H1 (cell line): ENCODE measurements around the gene PSMB9. TPM values are rescaled to one million over a fixed set of nuclear protein-coding genes. Genes with fewer than 3 reads are reported as not detected.

ENCODE experiments used
- CTCF ChIA-PET: fragments of 300-600 bp; sonication (Branson Sonifier 250); formaldehyde crosslinking; loops from one replicate; lab custom pipeline; 2021; ENCODE audit not compliant: partially characterized antibody; lab: Charles Lee
- POLR2A ChIA-PET: fragments of 300-600 bp; sonication (Branson Sonifier 250); formaldehyde crosslinking; loops from one replicate; lab custom pipeline; 2021; ENCODE audit warnings: inconsistent platforms; ENCODE audit not compliant: partially characterized antibody; lab: Charles Lee
- DNase-seq, 2 experiments: peaks; one replicate each; pipeline versions ENCODE4 v3.0.0 to v3.0.0-alpha.2; 2010 to 2022; ENCODE audit warnings: low spot score in 2 of 2, low read depth in 1 of 2, mixed read lengths in 1 of 2
- FAIRE-seq: peaks from 2 replicates; lab custom pipeline; 2011; peaks lifted over from hg19 to GRCh38; lab: Jason Lieb, UNC
- H2AFZ ChIP-seq: 2 replicates; pipeline ENCODE4 v1.8.1; 2012; ENCODE audit warnings: low read length, inconsistent platforms
- H2AK5ac ChIP-seq: 2 replicates; pipeline ENCODE4 v1.6.1; 2013; ENCODE audit warnings: low read depth, low read length
- H2BK120ac ChIP-seq: replicated peaks from 2 replicates; pipeline ENCODE3; 2013; ENCODE audit warnings: low read depth, low read length, inconsistent platforms
- H2BK12ac ChIP-seq: 2 replicates; pipeline ENCODE4 v1.6.1; 2013; ENCODE audit warnings: low read depth, low read length
- H2BK15ac ChIP-seq: 2 replicates; pipeline ENCODE4 v1.6.1; 2013; ENCODE audit warnings: low read length
- H2BK20ac ChIP-seq: 2 replicates; pipeline ENCODE4 v1.6.1; 2013; ENCODE audit warnings: low read length
- H2BK5ac ChIP-seq: 2 replicates; pipeline ENCODE4 v1.6.1; 2013; ENCODE audit warnings: low read depth, low read length
- H3K14ac ChIP-seq: 2 replicates; pipeline ENCODE4 v1.6.1; 2013; ENCODE audit warnings: inconsistent platforms; ENCODE audit not compliant: insufficient read length
- H3K18ac ChIP-seq: 2 replicates; pipeline ENCODE4 v1.6.1; 2013; ENCODE audit warnings: low read length; ENCODE audit errors: extremely low read depth
- H3K23ac ChIP-seq: 2 replicates; pipeline ENCODE4 v1.6.1; 2013; ENCODE audit warnings: inconsistent platforms; ENCODE audit not compliant: insufficient read length
- H3K23me2 ChIP-seq: 2 replicates; pipeline ENCODE4 v1.6.1; 2013; ENCODE audit warnings: low read depth, low read length
- H3K27ac ChIP-seq: 2 replicates; pipeline ENCODE4 v1.6.1; 2011; ENCODE audit warnings: low read depth, low read length, inconsistent platforms
- H3K27me3 ChIP-seq, 4 experiments: replicated peaks in 1 of 4; 1 replicate in 1 of 4; 2 replicates in 3 of 4; pipeline versions ENCODE4 v1.6.1 to v1.8.1; 2011 to 2013; ENCODE audit warnings: low read length in 3 of 4, mild to moderate bottlenecking in 3 of 4, inconsistent platforms in 2 of 4, mixed read lengths in 2 of 4, moderate library complexity in 1 of 4; ENCODE audit not compliant: control insufficient read depth in 3 of 4, insufficient read depth in 3 of 4; ENCODE audit errors: extremely low read depth in 1 of 4
- H3K36me3 ChIP-seq, 4 experiments: 2 replicates each; pipeline versions ENCODE4 v1.6.1 to v1.8.1; 2011 to 2013; ENCODE audit warnings: mild to moderate bottlenecking in 4 of 4, low read length in 3 of 4, moderate library complexity in 2 of 4, control low read depth in 1 of 4, inconsistent platforms in 1 of 4; ENCODE audit not compliant: insufficient read depth in 4 of 4, control insufficient read depth in 2 of 4
- H3K4ac ChIP-seq: replicated peaks from 2 replicates; pipeline ENCODE3; 2013; ENCODE audit warnings: low read length, low read depth, mixed read lengths, inconsistent platforms; ENCODE audit not compliant: insufficient read length
- H3K4me1 ChIP-seq, 4 experiments: replicated peaks in 1 of 4; 1 replicate in 1 of 4; 2 replicates in 3 of 4; pipeline versions ENCODE4 v1.6.1 to v1.8.1; 2011 to 2013; ENCODE audit warnings: low read length in 3 of 4, inconsistent platforms in 2 of 4, mixed read lengths in 1 of 4; ENCODE audit not compliant: insufficient read depth in 4 of 4, control insufficient read depth in 3 of 4
- H3K4me2 ChIP-seq, 2 experiments: 2 replicates each; pipeline versions ENCODE4 v1.6.1 to v1.8.1; 2011 to 2013; ENCODE audit warnings: low read depth in 2 of 2, low read length in 2 of 2, control low read depth in 1 of 2, inconsistent platforms in 1 of 2, mild to moderate bottlenecking in 1 of 2; ENCODE audit not compliant: insufficient read depth in 1 of 2
- H3K4me3 ChIP-seq, 4 experiments: fragments of 200-600, 300-600 bp in 1 of 4; sonication (generic), shearing (Covaris generic), sonication (Bioruptor Twin) in 1 of 4; 2 replicates each; pipeline versions ENCODE4 v1.5.1 to v1.8.1; 2011 to 2016; ENCODE audit warnings: low read length in 4 of 4, low read depth in 3 of 4, control low read depth in 2 of 4, inconsistent platforms in 2 of 4, mild to moderate bottlenecking in 2 of 4, mixed read lengths in 1 of 4, moderate library complexity in 1 of 4; ENCODE audit not compliant: insufficient read depth in 2 of 4; ENCODE audit errors: extremely low read depth in 1 of 4
- H3K56ac ChIP-seq: replicated peaks from 2 replicates; pipeline ENCODE3; 2013; ENCODE audit warnings: low read depth, mild to moderate bottlenecking, mixed read lengths, low read length, inconsistent platforms; ENCODE audit not compliant: insufficient read length
- H3K79me1 ChIP-seq: 2 replicates; pipeline ENCODE4 v1.6.1; 2013; ENCODE audit warnings: low read depth, low read length, control low read depth
- H3K79me2 ChIP-seq, 2 experiments: 2 replicates each; pipeline versions ENCODE4 v1.6.1 to v1.8.1; 2012 to 2013; ENCODE audit warnings: low read length in 2 of 2, mild to moderate bottlenecking in 2 of 2, inconsistent platforms in 1 of 2; ENCODE audit not compliant: insufficient read depth in 2 of 2, control insufficient read depth in 1 of 2
- H3K9ac ChIP-seq, 4 experiments: replicated peaks in 1 of 4; 1 replicate in 1 of 4; 2 replicates in 3 of 4; pipeline versions ENCODE4 v1.6.1 to v1.8.1; 2011 to 2013; ENCODE audit warnings: low read depth in 3 of 4, low read length in 3 of 4, control low read depth in 2 of 4, mild to moderate bottlenecking in 2 of 4, moderate library complexity in 2 of 4, inconsistent platforms in 1 of 4; ENCODE audit errors: extremely low read depth in 1 of 4
- H3K9me3 ChIP-seq, 2 experiments: 2 replicates each; pipeline versions ENCODE4 v1.6.1 to v1.8.1; 2012 to 2013; ENCODE audit warnings: mild to moderate bottlenecking in 2 of 2, moderate library complexity in 2 of 2, control low read depth in 1 of 2, inconsistent platforms in 1 of 2, low read depth in 1 of 2, low read length in 1 of 2, mixed read lengths in 1 of 2; ENCODE audit not compliant: insufficient read depth in 2 of 2
- H4K20me1 ChIP-seq, 2 experiments: replicated peaks in 1 of 2; 2 replicates each; pipeline versions ENCODE3 to v1.8.1; 2011 to 2013; ENCODE audit warnings: inconsistent platforms in 2 of 2, low read length in 2 of 2, mild to moderate bottlenecking in 1 of 2; ENCODE audit not compliant: insufficient read depth in 2 of 2, control insufficient read depth in 1 of 2
- H4K5ac ChIP-seq: 2 replicates; pipeline ENCODE4 v1.6.1; 2013; ENCODE audit warnings: low read length, low read depth, mixed read lengths, inconsistent platforms; ENCODE audit not compliant: insufficient read length
- H4K8ac ChIP-seq: 2 replicates; pipeline ENCODE4 v1.8.0; 2013; ENCODE audit warnings: mild to moderate bottlenecking, moderate library complexity, low read length, inconsistent platforms; ENCODE audit not compliant: insufficient read depth; ENCODE audit errors: extremely low read depth
- H4K91ac ChIP-seq: replicated peaks from 2 replicates; pipeline ENCODE3; 2013; ENCODE audit warnings: low read length, mixed read lengths, inconsistent platforms; ENCODE audit not compliant: insufficient read length
- CBX8 ChIP-seq: fragments of 300-800, 300-1000 bp; sonication (generic); IDR thresholded peaks from 2 replicates; pipeline ENCODE4 v1.7.1; 2016; ENCODE audit warnings: low read depth, low read length, borderline replicate concordance
- CTBP2 ChIP-seq: IDR thresholded peaks from 2 replicates; pipeline ENCODE4 v1.7.0; 2011; ENCODE audit warnings: borderline replicate concordance, mild to moderate bottlenecking, moderate library complexity, mixed read lengths, low read length; ENCODE audit not compliant: insufficient read depth, insufficient read length
- JUN ChIP-seq: IDR thresholded peaks from 2 replicates; pipeline ENCODE4 v1.6.1; 2011; ENCODE audit warnings: low read depth, mild to moderate bottlenecking, improper control_type of control experiment, low read length
- WGBS, 2 experiments: shearing (Covaris generic) in 1 of 2; methylation state at CpG; one replicate each; pipeline versions ENCODE4 v1.1.6 to v1.1.7; 2013 to 2015; ENCODE audit warnings: low lambda C conversion rate in 2 of 2, mixed read lengths in 2 of 2, inconsistent platforms in 1 of 2, low coverage in 1 of 2, missing lambda C conversion rate in 1 of 2; ENCODE audit not compliant: insufficient replicate concordance in 2 of 2, insufficient coverage in 1 of 2, insufficient read length in 1 of 2; ENCODE audit errors: extremely low coverage in 1 of 2, missing lambda C conversion rate in 1 of 2; 5-methylcytosine and 5-hydroxymethylcytosine counted together
- polyA plus RNA-seq, 7 experiments: library from polyadenylated mRNA; depleted of rRNA in 3 of 7; stranded (reverse) in 5 of 7; unstranded in 2 of 7; fragments of >200 nt in 5 of 7; fragments of 200-250 nt in 2 of 7; gene quantifications; 1 replicate in 5 of 7; 2 replicates in 1 of 7; 4 replicates in 1 of 7; pipeline versions ENCODE4 v1.2.1 to v1.2.3, GENCODE V29; 2011 to 2013; ENCODE audit warnings: missing spikeins in 2 of 7, mixed read lengths in 2 of 7
- total RNA-seq: library from RNA; stranded (reverse); fragmentation: NEBNext Ultra II Directional; extraction: Animal tissue kit (Norgen Biotek cat#: 25700); gene quantifications from 2 replicates; pipeline ENCODE4 v1.2.1, GENCODE V29; 2021

Gene PSMB9
- total and polyA plus RNA-seq, 2 of the 8 experiments (the other 6 are each of a cell fraction or from before 2014, with no cell fraction given), result 4.5 to 22.8 TPM

DNA sequence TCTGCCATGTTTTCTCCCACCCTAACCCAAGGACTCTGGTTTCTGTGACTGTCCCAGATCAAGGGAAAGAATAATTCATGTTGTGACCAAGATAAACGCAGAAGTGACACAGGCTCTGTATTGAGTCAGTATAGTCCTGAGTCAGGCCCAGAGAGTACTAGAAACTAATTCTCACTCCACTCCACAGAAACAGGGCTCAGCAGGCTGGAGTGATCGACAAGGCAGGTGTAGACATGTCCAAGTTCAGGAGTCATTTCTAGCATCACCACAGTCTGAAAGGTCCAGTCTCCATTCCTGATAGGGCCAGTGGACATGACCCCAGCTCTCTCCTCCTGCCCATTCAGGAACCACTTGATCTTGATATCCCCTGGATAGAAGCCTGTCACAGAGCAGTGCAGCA is 39.8 kb upstream of the PSMB9 start:
- H3K56ac ChIP-seq, result no peak overlapping the region
- H4K8ac ChIP-seq, result no peak overlapping the region
- no peaks in the 10 kb centered on the region for H4K20me1 ChIP-seq
- DNase-seq (no peak), FAIRE-seq (no peak)
- no peak overlapping the region for H4K91ac ChIP-seq
- no peak overlapping the region for H3K27ac ChIP-seq
- no peak overlapping the region for H2BK20ac ChIP-seq
- no peaks in the 10 kb centered on the region for H3K36me3 ChIP-seq
- POLR2A ChIA-PET, result no interaction called here
- no peaks in the 10 kb centered on the region for H3K79me2 ChIP-seq
- no peak overlapping the region for H2BK15ac ChIP-seq
- no peak overlapping the region for H3K4me3 ChIP-seq
- no peak overlapping the region for H4K5ac ChIP-seq
- H3K9ac ChIP-seq, result no peak overlapping the region
- no peak overlapping the region for H2BK5ac ChIP-seq
- H3K9me3 ChIP-seq, result no peaks in the 10 kb centered on the region
- no peaks in the 10 kb centered on the region for H3K4me1 ChIP-seq
- H2AFZ ChIP-seq, result no peak overlapping the region
- no peak overlapping the region for H2BK120ac ChIP-seq
- CTCF ChIA-PET, result interaction anchor here (1.2 to 3.2 kb wide), 4 partner anchors 12 to 72 kb away, joined by 5 to 9 read pairs (median 7); partner anchors contain the start of gene TAP2
- no peak for TF ChIP-seq JUN
- no peak for TF ChIP-seq CTBP2
- no peak for TF ChIP-seq CBX8
- no peak overlapping the region for H3K14ac ChIP-seq
- H2AK5ac ChIP-seq, result no peak overlapping the region
- H3K18ac ChIP-seq, result no peak overlapping the region
- no peaks in the 10 kb centered on the region for H3K79me1 ChIP-seq
- WGBS, 2 experiments, result 84% methylated on average over 2 of the region's 2 CpGs; no CpG with 5 or more reads in 1 of the 2 experiments
- H3K4ac ChIP-seq, result no peak overlapping the region
- H3K27me3 ChIP-seq, result no peaks in the 10 kb centered on the region
- no peak overlapping the region for H3K4me2 ChIP-seq
- no peaks in the 10 kb centered on the region for H3K23me2 ChIP-seq
- H3K23ac ChIP-seq, result no peak overlapping the region
- no peak overlapping the region for H2BK12ac ChIP-seq
